OCI-LY7 (cell line): ENCODE data around the gene CCDC121. TPM values are rescaled to one million over a fixed set of nuclear protein-coding genes. Genes with fewer than 3 reads are reported as not detected.
"Not testable (repeated sequence)": the region's sequence is repeated elsewhere in the genome, so short reads cannot be mapped to it uniquely, and the experiment has no call there.

Experiments used
- BruUV-seq: library from RNA; stranded (reverse); fragments of 400-500 nt; replicated peaks from 2 replicates; lab custom pipeline; 2021; lab: Mats Ljungman, UMichigan
- CTCF ChIA-PET: fragments of 300-600 bp; sonication (Branson Sonifier 250); formaldehyde crosslinking; loops from one replicate; lab custom pipeline; 2022; ENCODE audit warnings: antibody characterized with exemption; ENCODE audit not compliant: unreplicated experiment; lab: Charles Lee
- POLR2A ChIA-PET: fragments of 300-600 bp; sonication (Branson Sonifier 250); formaldehyde crosslinking; loops from one replicate; lab custom pipeline; 2022; ENCODE audit warnings: antibody characterized with exemption; lab: Charles Lee
- DNase-seq: peaks from one replicate; pipeline ENCODE4 v3.0.0-alpha.2; 2015; ENCODE audit warnings: low spot score
- H2AFZ ChIP-seq: fragments of 200-600 bp; sonication (generic), shearing (Covaris generic); 2 replicates; pipeline ENCODE4 v1.6.1; 2014; ENCODE audit warnings: mild to moderate bottlenecking, antibody characterized with exemption, low read length, moderate library complexity
- H3K27ac ChIP-seq: fragments of 200-600 bp; sonication (generic); 2 replicates; pipeline ENCODE4 v1.5.1; 2014; ENCODE audit warnings: mixed run types, low read depth, mild to moderate bottlenecking, moderate library complexity, low read length, inconsistent platforms; ENCODE audit not compliant: poor library complexity, severe bottlenecking
- H3K36me3 ChIP-seq: fragments of 200-600 bp; sonication (generic); 2 replicates; pipeline ENCODE4 v1.6.1; 2014; ENCODE audit warnings: mild to moderate bottlenecking, antibody characterized with exemption, low read length, moderate library complexity, mixed read lengths; ENCODE audit not compliant: insufficient read depth
- H3K4me1 ChIP-seq: fragments of 200-600 bp; sonication (generic); 2 replicates; pipeline ENCODE4 v1.5.1; 2014; ENCODE audit warnings: mild to moderate bottlenecking, low read length; ENCODE audit not compliant: insufficient read depth, poor library complexity, severe bottlenecking
- H3K4me2 ChIP-seq: fragments of 200-600 bp; sonication (generic); 2 replicates; pipeline ENCODE4 v1.6.1; 2014; ENCODE audit warnings: mild to moderate bottlenecking, low read length
- H3K4me3 ChIP-seq: fragments of 200-600 bp; sonication (generic); 2 replicates; pipeline ENCODE4 v1.5.1; 2014; ENCODE audit warnings: mild to moderate bottlenecking, low read depth, low read length; ENCODE audit not compliant: poor library complexity, severe bottlenecking
- H3K79me2 ChIP-seq: fragments of 200-600 bp; sonication (generic); 2 replicates; pipeline ENCODE4 v1.6.1; 2016; ENCODE audit warnings: low read depth, mild to moderate bottlenecking, low read length, moderate library complexity, mixed read lengths; ENCODE audit not compliant: insufficient read depth
- H3K9me2 ChIP-seq: fragments of 200-600 bp; sonication (generic); 2 replicates; pipeline ENCODE4 v1.6.1; 2016; ENCODE audit warnings: mild to moderate bottlenecking, low read length, mixed read lengths; ENCODE audit not compliant: insufficient read depth
- H3K9me3 ChIP-seq: fragments of 200-600 bp; sonication (generic); 2 replicates; pipeline ENCODE4 v1.6.1; 2014; ENCODE audit warnings: mild to moderate bottlenecking, mixed run types, low read length, mixed read lengths
- H4K20me1 ChIP-seq: fragments of 200-600 bp; sonication (generic); 2 replicates; pipeline ENCODE4 v1.6.1; 2014; ENCODE audit warnings: mild to moderate bottlenecking, antibody characterized with exemption, low read length, moderate library complexity, mixed read lengths; ENCODE audit not compliant: insufficient read depth
- EZH2phosphoT487 ChIP-seq: fragments of 200-600 bp; sonication (generic); IDR thresholded peaks from 2 replicates; pipeline ENCODE4 v1.6.1; 2018; ENCODE audit warnings: low read depth, borderline replicate concordance, mild to moderate bottlenecking, mixed run types, antibody characterized with exemption, low read length, moderate library complexity, mixed read lengths
- intact Hi-C: fragments of 100-400 bp; cut with micrococcal nuclease; formaldehyde crosslinking; loops from one replicate; pipeline ENCODE4 v1.10.0; 2022; ENCODE audit not compliant: unreplicated experiment
- total RNA-seq, 2 experiments: library from RNA; depleted of rRNA in 1 of 2; stranded (reverse); fragments of >200 nt in 1 of 2; shearing (Covaris generic) in 1 of 2; gene quantifications; 2 replicates each; pipeline ENCODE4 v1.2.3, GENCODE V29; 2014 to 2022
- TF ChIP-seq, protein P1 (sequence below): fragments of 200-600 bp; sonication (generic); conservative IDR thresholded peaks from 2 replicates; pipeline ENCODE4 v1.5.1; 2014; ENCODE audit warnings: mild to moderate bottlenecking, antibody characterized with exemption, low read length, moderate library complexity, mixed read lengths

The CCDC121 gene
- total RNA-seq, 2 experiments from 2014 or later = 4.7 to 5.1 TPM

DNA sequence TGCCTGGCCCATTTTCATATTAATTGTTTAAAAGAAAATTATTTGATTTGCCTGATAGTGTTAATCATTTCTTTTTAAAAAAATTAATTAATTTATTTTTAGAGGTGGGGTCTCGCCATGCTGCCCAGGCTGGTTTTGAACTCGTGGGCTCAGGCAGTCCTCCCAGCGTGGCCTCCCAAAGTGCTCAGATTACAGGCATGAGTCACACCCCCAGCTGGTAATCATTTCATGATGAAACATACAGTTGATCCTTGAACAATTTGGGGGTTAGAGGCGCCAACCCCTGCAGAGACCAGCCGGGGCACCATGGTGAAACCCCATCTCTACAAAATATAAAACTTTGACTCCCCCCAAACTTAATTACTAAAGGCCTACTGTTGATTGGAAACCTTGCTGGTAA lies 8.0 kb upstream of the CCDC121 start:
- BruUV-seq = no TSS peak
- no peak for TF ChIP-seq EZH2phosphoT487
- TF ChIP-seq, protein P1, sequence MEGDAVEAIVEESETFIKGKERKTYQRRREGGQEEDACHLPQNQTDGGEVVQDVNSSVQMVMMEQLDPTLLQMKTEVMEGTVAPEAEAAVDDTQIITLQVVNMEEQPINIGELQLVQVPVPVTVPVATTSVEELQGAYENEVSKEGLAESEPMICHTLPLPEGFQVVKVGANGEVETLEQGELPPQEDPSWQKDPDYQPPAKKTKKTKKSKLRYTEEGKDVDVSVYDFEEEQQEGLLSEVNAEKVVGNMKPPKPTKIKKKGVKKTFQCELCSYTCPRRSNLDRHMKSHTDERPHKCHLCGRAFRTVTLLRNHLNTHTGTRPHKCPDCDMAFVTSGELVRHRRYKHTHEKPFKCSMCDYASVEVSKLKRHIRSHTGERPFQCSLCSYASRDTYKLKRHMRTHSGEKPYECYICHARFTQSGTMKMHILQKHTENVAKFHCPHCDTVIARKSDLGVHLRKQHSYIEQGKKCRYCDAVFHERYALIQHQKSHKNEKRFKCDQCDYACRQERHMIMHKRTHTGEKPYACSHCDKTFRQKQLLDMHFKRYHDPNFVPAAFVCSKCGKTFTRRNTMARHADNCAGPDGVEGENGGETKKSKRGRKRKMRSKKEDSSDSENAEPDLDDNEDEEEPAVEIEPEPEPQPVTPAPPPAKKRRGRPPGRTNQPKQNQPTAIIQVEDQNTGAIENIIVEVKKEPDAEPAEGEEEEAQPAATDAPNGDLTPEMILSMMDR = no peak
- intact Hi-C loops = no loop called here
- ChIA-PET POLR2A (no interaction called here), CTCF (no interaction called here)
- no peaks in the 10 kb centered on the region for H4K20me1 ChIP-seq
- no peaks in the 10 kb centered on the region for H3K79me2 ChIP-seq
- H3K4me2 ChIP-seq = no peak overlapping the region
- no peak for DNase-seq
- no peak overlapping the region for H3K27ac ChIP-seq
- no peaks in the 10 kb centered on the region for H3K4me1 ChIP-seq
- peaks cover 88% of the 10 kb centered on the region for H3K36me3 ChIP-seq
- no peaks in the 10 kb centered on the region for H3K9me2 ChIP-seq
- H3K4me3 ChIP-seq = no peak overlapping the region
- H2AFZ ChIP-seq = no peak overlapping the region
- no peaks in the 10 kb centered on the region for H3K9me3 ChIP-seq

DNA sequence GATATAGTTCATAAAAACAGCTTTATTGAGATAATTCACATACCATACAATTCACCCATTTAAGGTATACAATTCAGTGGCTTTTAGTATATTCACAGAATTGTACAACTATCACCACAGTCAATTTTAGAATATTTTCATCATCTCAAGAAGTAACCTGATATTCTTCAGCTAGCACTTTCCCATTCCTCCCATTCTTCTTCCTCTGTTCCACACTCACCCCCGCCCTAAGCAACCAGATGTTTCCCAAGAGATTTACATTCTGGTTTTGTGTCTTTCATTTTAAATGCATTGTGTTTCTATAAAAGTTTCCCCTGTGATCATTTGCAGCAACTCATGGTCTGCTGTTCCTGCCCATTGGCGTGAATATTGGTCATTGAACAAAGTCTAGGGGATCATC lies 5.5 kb upstream of the CCDC121 start:
- H3K4me1 ChIP-seq = peaks cover 7% of the 10 kb centered on the region
- intact Hi-C loops = no loop called here
- ChIA-PET CTCF (no interaction called here), POLR2A (interaction anchor here (0.6 to 1.4 kb wide), 2 partner anchors 12 to 147 kb away, joined by 3 read pairs; no protein-coding TSS in a partner anchor)
- no peaks in the 10 kb centered on the region for H3K9me3 ChIP-seq
- no peak for TF ChIP-seq EZH2phosphoT487
- TF ChIP-seq, protein P1 = no peak
- no TSS peak for BruUV-seq
- no peak overlapping the region for H3K4me2 ChIP-seq
- H3K27ac ChIP-seq = no peak overlapping the region
- H3K79me2 ChIP-seq = peaks cover 7% of the 10 kb centered on the region; the same call in 1 of the 2 replicates
- H2AFZ ChIP-seq = no peak overlapping the region
- no peaks in the 10 kb centered on the region for H4K20me1 ChIP-seq
- no peaks in the 10 kb centered on the region for H3K9me2 ChIP-seq
- no peak for DNase-seq
- H3K4me3 ChIP-seq = no peak overlapping the region
- peaks cover 82% of the 10 kb centered on the region for H3K36me3 ChIP-seq

DNA sequence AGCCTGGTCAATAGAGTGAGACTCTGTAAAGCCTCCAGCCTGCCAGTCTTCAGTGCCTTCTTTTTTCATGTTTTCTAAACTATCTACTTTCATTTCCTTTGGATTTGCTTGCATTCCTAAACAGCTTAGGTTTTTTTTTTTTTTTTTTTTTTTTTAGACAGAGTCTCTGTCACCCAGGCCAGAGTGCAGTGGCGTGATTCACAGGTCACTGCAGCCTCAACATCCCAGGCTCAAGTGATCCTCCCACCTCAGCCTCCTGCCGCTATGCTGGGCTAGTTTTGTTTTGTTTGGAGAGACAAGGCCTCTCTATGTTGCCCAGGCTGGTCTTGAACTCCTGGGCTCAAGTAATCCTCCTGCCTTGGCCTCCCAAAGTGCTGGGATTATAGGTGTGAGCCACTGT lies 1.4 kb upstream of the CCDC121 start:
- CTCF ChIA-PET = not testable (repeated sequence)

More for the DNA sequence above, 1.4 kb upstream of the CCDC121 start:
- DNase-seq, H3K27ac ChIP-seq, H4K20me1 ChIP-seq, intact Hi-C loops, H3K9me3 ChIP-seq, H2AFZ ChIP-seq, H3K4me3 ChIP-seq, BruUV-seq, H3K9me2 ChIP-seq: not testable (repeated sequence)
- Histone ChIP-seq H3K36me3 (peaks cover 50% of the 10 kb centered on the region), H3K4me1 (peaks cover 32% of the 10 kb centered on the region), H3K4me2 (peak overlapping the region; percentile 99; the same call in 1 of the 2 replicates), H3K79me2 (peaks cover 17% of the 10 kb centered on the region; the same call in 1 of the 2 replicates)
- POLR2A ChIA-PET = interaction anchor here (0.6 to 1.4 kb wide), 5 partner anchors 34 to 1258 kb away, joined by 3 to 5 read pairs (median 3); partner anchors contain the start of genes BABAM2 and RBKS
